Osteocyte (in vitro differentiated cells): ENCODE results near the gene CTNNA1. TPM values are rescaled to one million over a fixed set of nuclear protein-coding genes. Genes with fewer than 3 reads are reported as not detected.

Experiments used
- DNase-seq: peaks from one replicate; pipeline ENCODE4 v3.0.0; 2021; ENCODE audit warnings: mixed read lengths; ENCODE audit not compliant: unreplicated experiment; ENCODE audit errors: extremely low spot score
- H3K27ac Mint-ChIP-seq: one replicate; pipeline ENCODE4 v1.8.0; 2021; ENCODE audit warnings: mild to moderate bottlenecking, mixed read lengths; ENCODE audit not compliant: unreplicated experiment
- H3K27me3 Mint-ChIP-seq: one replicate; pipeline ENCODE4 v1.8.0; 2021; ENCODE audit warnings: mixed read lengths; ENCODE audit not compliant: unreplicated experiment
- H3K36me3 Mint-ChIP-seq: one replicate; pipeline ENCODE4 v1.8.0; 2021; ENCODE audit warnings: mixed read lengths; ENCODE audit not compliant: unreplicated experiment
- H3K4me1 Mint-ChIP-seq: one replicate; pipeline ENCODE4 v1.8.0; 2021; ENCODE audit warnings: mixed read lengths; ENCODE audit not compliant: unreplicated experiment
- H3K4me3 Mint-ChIP-seq: one replicate; pipeline ENCODE4 v1.8.0; 2021; ENCODE audit warnings: mild to moderate bottlenecking, moderate library complexity, mixed read lengths; ENCODE audit not compliant: unreplicated experiment
- H3K9me3 Mint-ChIP-seq: one replicate; pipeline ENCODE4 v1.8.0; 2021; ENCODE audit warnings: mixed read lengths; ENCODE audit not compliant: unreplicated experiment
- CTCF ChIP-seq: fragments of 200-600 bp; sonication (generic); IDR thresholded peaks from 2 replicates; pipeline ENCODE4 v1.5.0; 2021; ENCODE audit warnings: antibody characterized with exemption, mild to moderate bottlenecking, moderate library complexity
- total RNA-seq: library from RNA; stranded (reverse); gene quantifications from 2 replicates; pipeline ENCODE4 v1.2.1, GENCODE V29; 2021

Gene CTNNA1
- total RNA-seq, 1 donor from 2014 or later: 375 TPM

DNA sequence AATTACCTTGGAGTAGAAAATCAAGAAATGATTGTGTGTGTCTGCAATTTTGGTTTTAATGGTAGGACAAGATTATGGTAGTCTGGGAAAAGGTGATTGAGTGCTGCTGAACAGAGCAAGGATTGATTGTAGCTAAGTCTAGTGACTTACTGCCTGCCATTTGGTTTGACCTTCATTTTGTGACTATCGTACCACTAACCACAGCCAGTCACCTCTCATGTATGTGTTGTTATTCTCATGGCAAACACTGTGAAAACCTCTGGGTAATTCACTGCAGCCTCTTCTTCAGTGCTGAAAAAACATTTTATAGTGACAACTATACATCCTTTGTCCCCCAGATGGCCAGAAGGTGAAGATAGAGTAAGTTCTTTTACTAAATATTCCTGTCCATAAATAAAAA is 37.5 kb downstream of the CTNNA1 start:
- Mint-ChIP-seq H3K9me3 (no peaks in the 10 kb centered on the region), H3K27ac (peak overlapping the region; percentile 19), H3K4me3 (no peak overlapping the region), H3K4me1 (peaks cover 37% of the 10 kb centered on the region), H3K36me3 (peaks cover 12% of the 10 kb centered on the region), H3K27me3 (no peaks in the 10 kb centered on the region)
- no peak for TF ChIP-seq CTCF
- no peak for DNase-seq

DNA sequence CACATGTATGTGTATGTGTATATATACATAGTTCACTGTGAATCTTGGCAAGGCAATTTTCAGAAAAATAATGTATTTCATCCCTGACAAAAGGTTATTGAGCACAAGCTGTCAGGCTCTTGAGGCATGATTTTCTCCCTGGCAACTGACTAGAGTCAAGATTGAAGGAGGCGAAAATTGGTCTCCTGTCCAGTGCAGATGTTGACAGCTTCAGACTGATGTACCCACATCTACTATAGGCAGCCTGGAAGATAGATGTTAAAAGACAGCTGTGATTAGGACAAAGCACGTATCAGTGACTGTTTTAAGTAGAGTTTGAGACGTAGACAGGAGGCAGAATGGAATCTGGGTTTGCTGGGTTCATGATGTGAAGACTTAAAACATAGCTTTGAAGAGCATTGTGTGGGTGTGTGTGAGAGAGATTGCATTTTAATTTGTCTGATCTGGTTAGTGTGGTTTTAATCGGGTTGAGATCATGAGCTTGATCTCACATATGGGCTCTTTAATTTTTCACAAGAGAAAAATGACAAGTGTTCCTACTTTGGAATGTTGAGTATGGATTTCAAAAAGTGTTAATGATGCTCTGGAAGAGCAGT is 39.1 kb downstream of the CTNNA1 start:
- no peak for DNase-seq
- Mint-ChIP-seq H3K4me3 (no peak overlapping the region), H3K27ac (peak overlapping the region; percentile 12), H3K9me3 (no peaks in the 10 kb centered on the region), H3K27me3 (no peaks in the 10 kb centered on the region), H3K36me3 (peaks cover 4% of the 10 kb centered on the region), H3K4me1 (peaks cover 47% of the 10 kb centered on the region)
- no peak for TF ChIP-seq CTCF

DNA sequence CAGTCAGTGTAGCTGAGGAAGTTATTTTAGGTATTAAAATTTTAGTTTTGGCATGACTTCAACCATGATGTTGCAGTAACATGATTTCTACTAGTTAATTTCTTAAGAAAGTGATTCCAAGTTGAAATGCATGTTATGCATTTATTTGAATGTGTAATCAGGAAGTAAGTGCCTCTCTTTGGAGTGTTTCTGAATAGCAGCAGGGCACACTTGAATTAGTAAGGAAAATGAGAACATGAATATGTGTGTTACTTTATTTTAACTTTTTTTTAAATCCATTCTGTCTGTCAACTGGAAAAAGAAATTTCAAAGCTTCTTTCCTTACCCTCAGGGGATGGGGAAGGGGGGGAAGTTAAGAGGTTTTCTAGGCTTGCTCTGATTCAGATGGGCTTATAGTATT is 40.4 kb downstream of the CTNNA1 start:
- Mint-ChIP-seq H3K36me3 (peaks cover 4% of the 10 kb centered on the region), H3K9me3 (no peaks in the 10 kb centered on the region), H3K4me3 (no peak overlapping the region), H3K27ac (peak overlapping the region; percentile 6), H3K27me3 (no peaks in the 10 kb centered on the region), H3K4me1 (peaks cover 58% of the 10 kb centered on the region)
- no peak for DNase-seq
- TF ChIP-seq CTCF: no peak

DNA sequence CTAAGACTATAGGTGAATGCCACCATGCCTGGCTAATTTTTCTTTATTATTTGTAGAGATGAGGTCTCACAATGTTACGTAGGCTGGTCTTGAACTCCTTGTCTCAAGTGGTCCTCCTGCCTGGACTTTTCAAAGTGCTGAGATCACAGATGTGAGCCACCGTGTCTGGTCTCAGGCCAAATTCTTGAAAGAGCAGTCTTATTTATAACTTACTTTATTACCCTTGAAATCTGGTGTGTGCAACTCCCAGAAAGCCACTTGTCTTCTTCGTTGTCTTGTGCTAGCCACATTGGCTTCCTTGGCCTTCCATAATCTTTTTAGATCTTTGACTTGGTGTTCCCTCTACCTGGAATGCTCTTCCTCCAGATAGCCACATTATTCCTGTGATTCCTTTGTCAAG is 50.1 kb downstream of the CTNNA1 start:
- TF ChIP-seq CTCF: no peak
- Mint-ChIP-seq H3K9me3 (peaks cover 10% of the 10 kb centered on the region), H3K4me3 (no peak overlapping the region), H3K27me3 (no peaks in the 10 kb centered on the region), H3K4me1 (peaks cover 12% of the 10 kb centered on the region), H3K36me3 (peaks cover 30% of the 10 kb centered on the region), H3K27ac (no peak overlapping the region)
- no peak for DNase-seq

- Mint-ChIP-seq H3K27me3 (no peaks in the 10 kb centered on the region), H3K4me3 (no peak overlapping the region), H3K4me1 (peaks cover 12% of the 10 kb centered on the region), H3K27ac (no peak overlapping the region), H3K36me3 (peaks cover 30% of the 10 kb centered on the region), H3K9me3 (peaks cover 10% of the 10 kb centered on the region)
- no peak for TF ChIP-seq CTCF
- DNase-seq: no peak
Measured at GRCh38 chr5:138803935-138804334, 50.7 kb downstream of the CTNNA1 start.
